HG02763 (cell line): ENCODE data around the gene SEMA4D.

Experiments used
- ATAC-seq: cut with Tn5 transposase; IDR thresholded peaks from one replicate; pipeline ENCODE4 v1.9.1; 2021; ENCODE audit warnings: mild to moderate bottlenecking, moderate library complexity; ENCODE audit not compliant: unreplicated experiment

Gene SEMA4D

GRCh38 chr9:89467278-89467625 is 30.7 kb downstream of the SEMA4D start:
- ATAC-seq: no peak

- ATAC-seq: peak; percentile 67
Observed at GRCh38 chr9:89466451-89467277, 31.2 kb downstream of the SEMA4D start.

- ATAC-seq: no peak
Observed at GRCh38 chr9:89465726-89466308, 32.1 kb downstream of the SEMA4D start.

GRCh38 chr9:89465001-89465451 is 32.9 kb downstream of the SEMA4D start:
- ATAC-seq: no peak

- no peak for ATAC-seq
Observed at GRCh38 chr9:89464300-89464901, 33.5 kb downstream of the SEMA4D start.

GRCh38 chr9:89462817-89463683 is 34.9 kb downstream of the SEMA4D start:
- no peak for ATAC-seq

- no peak for ATAC-seq
Observed at GRCh38 chr9:89462199-89462598, 35.7 kb downstream of the SEMA4D start.

- ATAC-seq: no peak
Observed at GRCh38 chr9:89461265-89461664, 36.6 kb downstream of the SEMA4D start.

- ATAC-seq: no peak
Observed at GRCh38 chr9:89460551-89460950, 37.4 kb downstream of the SEMA4D start.

GRCh38 chr9:89458768-89459496 is 39.0 kb downstream of the SEMA4D start:
- ATAC-seq: no peak

GRCh38 chr9:89457376-89457855 is 40.5 kb downstream of the SEMA4D start:
- no peak for ATAC-seq

- ATAC-seq: no peak
Observed at GRCh38 chr9:89455356-89455824, 42.5 kb downstream of the SEMA4D start.

- no peak for ATAC-seq
Observed at GRCh38 chr9:89454498-89455355, 43.2 kb downstream of the SEMA4D start.

GRCh38 chr9:89453452-89453851 is 44.5 kb downstream of the SEMA4D start:
- no peak for ATAC-seq

GRCh38 chr9:89452561-89452960 is 45.4 kb downstream of the SEMA4D start:
- ATAC-seq: no peak

- no peak for ATAC-seq
Observed at GRCh38 chr9:89450213-89450612, 47.7 kb downstream of the SEMA4D start.

- ATAC-seq: no peak
Observed at GRCh38 chr9:89449261-89449671, 48.6 kb downstream of the SEMA4D start.

GRCh38 chr9:89448821-89449220 is 49.1 kb downstream of the SEMA4D start:
- no peak for ATAC-seq

- no peak for ATAC-seq
Observed at GRCh38 chr9:89448381-89448780, 49.5 kb downstream of the SEMA4D start.
